Mammary microvascular endothelial cell (primary cell): ENCODE measurements around the gene SPON2. TPM values are rescaled to one million over a fixed set of nuclear protein-coding genes. Genes with fewer than 3 reads are reported as not detected.

Experiments
- total RNA-seq: library from RNA; depleted of rRNA; stranded (reverse); fragments of >200 nt; gene quantifications from 2 replicates; pipeline ENCODE4 v1.2.3, GENCODE V29; 2015

Gene SPON2
- total RNA-seq = 0.94 and 1.5 TPM in 2 replicates

GRCh38 chr4:1172228-1172851 lies at the start of gene SPON2:
Gene SPON2 (minus strand): TSS chr4:1172583.

Other genes with a start within 250 kb of the SPON2 start
- 146 and 159 TPM in 2 replicates for gene GAK, start 240.3 kb downstream of the SPON2 start, total RNA-seq
- 12.8 and 16.7 TPM in 2 replicates for gene TMEM175, start 240.1 kb downstream of the SPON2 start, total RNA-seq
- gene DGKQ, start 199.0 kb downstream of the SPON2 start, total RNA-seq = 12.4 and 16.3 TPM in 2 replicates
- 2.4 and 4.1 TPM in 2 replicates for gene IDUA, start 185.5 kb downstream of the SPON2 start, total RNA-seq
- gene SLC26A1, start 179.2 kb downstream of the SPON2 start, total RNA-seq = 0.33 TPM in 1 of 2 replicates, not detected in the other
- gene FGFRL1, start 161.0 kb downstream of the SPON2 start, total RNA-seq = 12.3 and 13.1 TPM in 2 replicates
- 0.20 TPM in 1 of 2 replicates, not detected in the other for gene RNF212, start 59.0 kb downstream of the SPON2 start, total RNA-seq
- gene CTBP1, start 76.5 kb upstream of the SPON2 start, total RNA-seq = 135 and 140 TPM in 2 replicates
- gene MAEA, start 117.3 kb upstream of the SPON2 start, total RNA-seq = 57.6 and 58.8 TPM in 2 replicates
- gene UVSSA, start 174.6 kb upstream of the SPON2 start, total RNA-seq = 2.7 and 2.8 TPM in 2 replicates
- gene NKX1-1, start 233.9 kb upstream of the SPON2 start, total RNA-seq = not detected in 2 replicates